ENCODE results near the gene HOXD12.
A peak's percentile ranks its signal among the peaks of the same experiment; 100 is the strongest.

The HOXD12 gene

DNA sequence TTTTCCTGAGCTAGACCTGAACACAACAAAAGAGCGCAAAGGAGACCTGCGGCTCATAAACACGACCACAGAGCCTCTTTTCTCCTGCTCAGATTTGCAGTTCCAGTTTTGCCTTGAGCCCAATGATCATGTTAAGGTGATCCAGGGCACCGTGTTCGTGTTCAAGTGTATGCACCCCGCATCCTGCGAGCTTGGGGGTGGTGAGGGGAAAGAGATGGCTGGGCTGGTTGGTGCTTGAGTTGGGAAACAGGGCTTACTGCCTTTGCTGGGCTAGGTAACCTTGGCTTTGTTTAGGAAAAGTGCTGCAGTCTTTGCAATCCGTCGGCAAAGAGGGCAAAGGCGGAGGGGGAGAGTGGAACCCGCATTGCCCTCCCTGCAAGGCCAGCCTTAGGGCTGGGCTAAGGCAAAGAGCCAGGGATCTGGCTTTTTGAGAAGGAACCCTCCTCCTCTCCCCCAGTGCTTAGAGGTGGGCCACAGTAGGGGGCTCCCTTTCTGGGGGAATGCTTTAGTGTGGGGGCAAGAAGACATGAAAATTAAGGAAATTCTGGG, 18.3 kb downstream of the HOXD12 start:
- no peak overlapping the region for H3K4ac ChIP-seq (ENCODE audit: low read depth, low read length)
- H3K4me2 ChIP-seq (ENCODE audit: low read length): no peak overlapping the region
- no peak for DNase-seq

DNA sequence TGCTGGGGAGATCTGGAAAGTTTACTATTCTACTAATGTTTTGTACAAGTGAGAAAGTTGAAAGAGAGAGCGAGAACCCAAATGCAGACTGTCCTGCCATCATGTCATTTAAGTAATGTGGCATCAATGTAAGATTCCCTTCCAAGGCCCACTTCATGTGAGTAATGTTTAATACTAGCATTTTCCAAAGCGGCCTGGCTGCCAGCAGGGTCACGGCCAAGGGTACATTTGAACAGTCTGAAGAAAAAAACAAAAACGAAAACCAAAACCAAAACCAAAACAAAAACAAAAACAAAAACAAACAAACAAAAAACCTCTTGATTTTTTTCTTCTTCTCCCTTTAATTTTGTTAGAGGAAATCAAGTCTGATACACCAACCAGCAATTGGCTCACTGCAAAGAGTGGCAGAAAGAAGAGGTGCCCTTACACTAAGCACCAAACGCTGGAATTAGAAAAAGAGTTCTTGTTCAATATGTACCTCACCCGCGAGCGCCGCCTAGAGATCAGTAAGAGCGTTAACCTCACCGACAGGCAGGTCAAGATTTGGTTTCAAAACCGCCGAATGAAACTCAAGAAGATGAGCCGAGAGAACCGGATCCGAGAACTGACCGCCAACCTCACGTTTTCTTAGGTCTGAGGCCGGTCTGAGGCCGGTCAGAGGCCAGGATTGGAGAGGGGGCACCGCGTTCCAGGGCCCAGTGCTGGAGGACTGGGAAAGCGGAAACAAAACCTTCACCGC, 19.2 kb downstream of the HOXD12 start:
- Histone ChIP-seq H2AK5ac (ENCODE audit: low read length) (no peak overlapping the region), H3K79me2 (ENCODE audit: control insufficient read depth, insufficient read depth, low read length, poor library complexity) (no peaks in the 10 kb centered on the region), H2BK5ac (ENCODE audit: low read depth, low read length, poor library complexity) (no peak overlapping the region), H2BK120ac (ENCODE audit: insufficient read depth, low read length, poor library complexity) (no peak overlapping the region), H2AFZ (ENCODE audit: insufficient read depth, low read length, poor library complexity) (no peak overlapping the region), H3K27ac (ENCODE audit: low read depth, low read length) (no peak overlapping the region), H3K79me1 (ENCODE audit: low read length) (no peaks in the 10 kb centered on the region), H4K12ac (ENCODE audit: low read depth, low read length) (no peak overlapping the region), H3K4ac (ENCODE audit: low read depth, low read length) (no peak overlapping the region), H3K9ac (ENCODE audit: low read length) (no peak overlapping the region), H3K23ac (ENCODE audit: low read length) (no peak overlapping the region), H3K36me3 (ENCODE audit: control insufficient read depth in 1 of 2, insufficient read depth in 2 of 2, low read length in 2 of 2) (no peaks in the 10 kb centered on the region), H3K14ac (ENCODE audit: low read length) (no peak overlapping the region), H2BK12ac (ENCODE audit: low read length) (no peak overlapping the region), H3K4me1 (ENCODE audit: control insufficient read depth in 1 of 2, insufficient read depth in 2 of 2, low read length in 2 of 2) (peaks cover 5 to 9% of the 10 kb centered on the region in 2 experiments), H3K18ac (ENCODE audit: low read length) (no peak overlapping the region), H4K91ac (ENCODE audit: low read depth, low read length) (no peak overlapping the region), H4K8ac (ENCODE audit: low read depth, low read length) (no peak overlapping the region), H3K9me3 (ENCODE audit: insufficient read depth, low read depth, low read length) (peaks cover 22% of the 10 kb centered on the region), H3K4me2 (ENCODE audit: low read length) (no peak overlapping the region), H3K27me3 (ENCODE audit: insufficient read depth, low read length) (peaks cover 90% of the 10 kb centered on the region), H3K4me3 (ENCODE audit: low read depth, low read length) (no peak overlapping the region)
- WGBS (ENCODE audit: extremely low coverage, insufficient coverage, insufficient read length): 100% methylated on average over 1 of the region's 24 CpGs
- peak in 1 of 2 donors; percentile 43 for DNase-seq

More for the DNA sequence above, 18.3 kb downstream of the HOXD12 start:
- Histone ChIP-seq H3K23ac (ENCODE audit: low read length) (no peak overlapping the region), H2AK5ac (ENCODE audit: low read length) (no peak overlapping the region), H3K14ac (ENCODE audit: low read length) (no peak overlapping the region), H3K27me3 (ENCODE audit: insufficient read depth, low read length) (peaks cover 89% of the 10 kb centered on the region), H3K4me3 (ENCODE audit: low read depth, low read length) (no peak overlapping the region), H4K12ac (ENCODE audit: low read depth, low read length) (no peak overlapping the region), H3K36me3 (ENCODE audit: control insufficient read depth in 1 of 2, insufficient read depth in 2 of 2, low read length in 2 of 2) (no peaks in the 10 kb centered on the region), H3K79me2 (ENCODE audit: control insufficient read depth, insufficient read depth, low read length, poor library complexity) (no peaks in the 10 kb centered on the region), H2BK120ac (ENCODE audit: insufficient read depth, low read length, poor library complexity) (no peak overlapping the region), H2AFZ (ENCODE audit: insufficient read depth, low read length, poor library complexity) (no peak overlapping the region), H3K18ac (ENCODE audit: low read length) (no peak overlapping the region), H3K4me1 (ENCODE audit: control insufficient read depth in 1 of 2, insufficient read depth in 2 of 2, low read length in 2 of 2) (peaks cover 4 to 8% of the 10 kb centered on the region in 2 experiments), H3K9me3 (ENCODE audit: insufficient read depth, low read depth, low read length) (peaks cover 22% of the 10 kb centered on the region), H2BK12ac (ENCODE audit: low read length) (no peak overlapping the region), H4K8ac (ENCODE audit: low read depth, low read length) (no peak overlapping the region), H2BK5ac (ENCODE audit: low read depth, low read length, poor library complexity) (no peak overlapping the region), H3K9ac (ENCODE audit: low read length) (no peak overlapping the region), H3K27ac (ENCODE audit: low read depth, low read length) (no peak overlapping the region), H4K91ac (ENCODE audit: low read depth, low read length) (no peak overlapping the region), H3K79me1 (ENCODE audit: low read length) (no peaks in the 10 kb centered on the region)
- WGBS (ENCODE audit: extremely low coverage, insufficient coverage, insufficient read length): no CpG with 5 or more reads among the region's 11 CpGs

DNA sequence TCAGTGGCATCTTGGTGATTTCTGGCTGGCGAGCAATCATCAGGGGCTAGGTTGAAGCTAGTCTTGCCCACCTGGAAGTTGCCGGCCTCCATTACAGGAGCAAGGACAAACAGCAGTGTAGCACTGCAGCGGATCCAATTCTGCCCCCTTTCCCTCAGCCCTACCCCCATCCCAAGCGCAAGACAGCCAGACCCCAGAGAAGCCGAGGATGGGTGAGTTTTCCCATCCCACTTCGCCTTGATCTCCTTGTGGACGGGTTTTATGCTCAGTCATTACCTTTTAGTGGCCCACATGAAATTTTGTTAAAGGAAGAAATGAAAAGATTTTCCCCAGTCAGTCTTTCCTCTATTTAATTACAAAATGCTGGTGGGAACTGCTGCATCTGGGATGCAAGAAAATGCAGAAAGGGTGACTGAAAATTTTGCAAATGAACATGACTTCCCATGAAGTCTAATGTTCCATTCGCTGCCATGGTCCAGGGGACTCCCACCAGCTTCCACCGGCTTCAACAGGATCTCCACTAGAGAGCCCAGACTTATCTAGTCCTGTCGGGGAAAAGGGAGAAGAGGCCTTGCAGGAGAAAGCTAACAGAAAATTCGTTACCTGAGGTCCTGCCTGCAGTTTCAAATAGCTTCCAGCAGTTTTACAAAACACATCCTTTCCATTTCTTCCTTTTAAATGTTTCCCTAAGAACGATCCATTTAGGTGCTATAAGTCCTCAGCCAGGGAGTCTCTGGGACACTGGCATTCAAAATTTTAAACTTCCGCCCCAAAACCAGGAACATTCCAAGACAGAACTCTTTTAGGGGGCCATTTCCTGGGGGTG, 21.0 kb downstream of the HOXD12 start:
- Histone ChIP-seq H4K91ac (ENCODE audit: low read depth, low read length) (no peak overlapping the region), H2BK120ac (ENCODE audit: insufficient read depth, low read length, poor library complexity) (no peak overlapping the region), H2BK5ac (ENCODE audit: low read depth, low read length, poor library complexity) (no peak overlapping the region), H2AFZ (ENCODE audit: insufficient read depth, low read length, poor library complexity) (no peak overlapping the region), H3K4me2 (ENCODE audit: low read length) (no peak overlapping the region), H3K14ac (ENCODE audit: low read length) (no peak overlapping the region), H4K12ac (ENCODE audit: low read depth, low read length) (no peak overlapping the region), H3K18ac (ENCODE audit: low read length) (no peak overlapping the region), H4K8ac (ENCODE audit: low read depth, low read length) (no peak overlapping the region), H3K27me3 (ENCODE audit: insufficient read depth, low read length) (peaks cover 94% of the 10 kb centered on the region), H3K36me3 (ENCODE audit: control insufficient read depth in 1 of 2, insufficient read depth in 2 of 2, low read length in 2 of 2) (no peaks in the 10 kb centered on the region), H2BK12ac (ENCODE audit: low read length) (no peak overlapping the region), H3K23ac (ENCODE audit: low read length) (no peak overlapping the region), H3K4me3 (ENCODE audit: low read depth, low read length) (no peak overlapping the region), H3K79me2 (ENCODE audit: control insufficient read depth, insufficient read depth, low read length, poor library complexity) (no peaks in the 10 kb centered on the region), H3K9ac (ENCODE audit: low read length) (no peak overlapping the region), H3K9me3 (ENCODE audit: insufficient read depth, low read depth, low read length) (peaks cover 24% of the 10 kb centered on the region), H3K27ac (ENCODE audit: low read depth, low read length) (no peak overlapping the region), H2AK5ac (ENCODE audit: low read length) (no peak overlapping the region), H3K4ac (ENCODE audit: low read depth, low read length) (no peak overlapping the region), H3K79me1 (ENCODE audit: low read length) (no peaks in the 10 kb centered on the region), H3K4me1 (ENCODE audit: control insufficient read depth in 1 of 2, insufficient read depth in 2 of 2, low read length in 2 of 2) (peaks cover 5 to 9% of the 10 kb centered on the region in 2 experiments)
- DNase-seq: no peak
- WGBS (ENCODE audit: extremely low coverage, insufficient coverage, insufficient read length): no CpG with 5 or more reads among the region's 13 CpGs

DNA sequence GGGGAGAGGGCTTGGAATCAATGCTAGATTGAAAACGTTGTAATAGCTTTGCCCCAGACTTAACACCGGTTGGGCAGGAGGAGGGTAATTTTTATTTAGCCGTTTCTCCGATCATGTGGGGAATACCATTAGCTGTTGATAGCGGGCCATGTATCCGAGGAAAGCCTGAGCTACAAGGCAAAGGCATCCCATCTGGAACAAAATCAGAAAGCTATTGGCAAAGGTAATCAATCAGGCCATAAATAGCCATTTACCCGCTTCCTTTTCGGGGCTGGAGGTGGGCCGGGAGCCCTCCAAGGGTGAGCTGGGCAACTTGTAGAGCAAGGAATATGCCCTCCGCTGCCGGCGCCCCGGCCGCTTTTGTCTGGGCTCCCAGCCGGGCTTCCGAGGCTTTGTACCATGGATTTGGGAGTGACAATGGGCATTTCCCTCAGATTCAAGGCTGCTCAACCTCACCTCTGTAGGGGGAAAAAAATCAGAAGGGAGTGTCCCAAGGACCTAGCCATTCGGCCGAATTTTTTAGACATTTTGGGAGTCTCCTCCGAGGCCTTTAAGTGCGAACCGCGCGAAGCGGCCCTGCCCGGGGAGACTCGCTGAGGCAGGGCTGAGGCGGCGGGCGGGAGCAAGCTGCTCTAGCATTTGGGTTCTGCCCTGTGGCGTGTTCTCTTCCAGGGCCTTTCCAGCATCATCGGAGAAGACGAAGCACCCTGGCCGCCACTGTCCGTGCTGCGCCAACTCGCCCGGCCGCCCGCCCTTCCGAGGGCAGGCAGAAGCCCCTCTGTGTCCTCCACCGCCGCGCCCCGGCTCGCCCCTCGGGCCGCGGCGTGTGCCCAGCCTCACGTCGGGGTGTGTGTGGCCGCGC, 21.8 kb downstream of the HOXD12 start:
- H2BK120ac ChIP-seq (ENCODE audit: insufficient read depth, low read length, poor library complexity): no peak overlapping the region
- peaks cover 92% of the 10 kb centered on the region for H3K27me3 ChIP-seq (ENCODE audit: insufficient read depth, low read length)
- no peaks in the 10 kb centered on the region for H3K79me1 ChIP-seq (ENCODE audit: low read length)
- no peak overlapping the region for H4K91ac ChIP-seq (ENCODE audit: low read depth, low read length)
- no peak overlapping the region for H3K23ac ChIP-seq (ENCODE audit: low read length)
- no peak overlapping the region for H3K18ac ChIP-seq (ENCODE audit: low read length)
- no peak overlapping the region for H2AK5ac ChIP-seq (ENCODE audit: low read length)
- H3K4me1 ChIP-seq (ENCODE audit: control insufficient read depth in 1 of 2, insufficient read depth in 2 of 2, low read length in 2 of 2): peaks cover 5 to 9% of the 10 kb centered on the region in 2 experiments
- no peak for DNase-seq
- no peak overlapping the region for H4K12ac ChIP-seq (ENCODE audit: low read depth, low read length)
- no peak overlapping the region for H3K9ac ChIP-seq (ENCODE audit: low read length)
- H2AFZ ChIP-seq (ENCODE audit: insufficient read depth, low read length, poor library complexity): no peak overlapping the region
- no peak overlapping the region for H3K14ac ChIP-seq (ENCODE audit: low read length)
- no peak overlapping the region for H3K4me2 ChIP-seq (ENCODE audit: low read length)
- H4K8ac ChIP-seq (ENCODE audit: low read depth, low read length): no peak overlapping the region
- H3K4ac ChIP-seq (ENCODE audit: low read depth, low read length): no peak overlapping the region
- H2BK5ac ChIP-seq (ENCODE audit: low read depth, low read length, poor library complexity): no peak overlapping the region
- H3K79me2 ChIP-seq (ENCODE audit: control insufficient read depth, insufficient read depth, low read length, poor library complexity): no peaks in the 10 kb centered on the region
- H3K36me3 ChIP-seq (ENCODE audit: control insufficient read depth in 1 of 2, insufficient read depth in 2 of 2, low read length in 2 of 2): no peaks in the 10 kb centered on the region
- WGBS (ENCODE audit: extremely low coverage, insufficient coverage, insufficient read length): no CpG with 5 or more reads among the region's 53 CpGs
- no peak overlapping the region for H2BK12ac ChIP-seq (ENCODE audit: low read length)
- H3K4me3 ChIP-seq (ENCODE audit: low read depth, low read length): no peak overlapping the region
- H3K27ac ChIP-seq (ENCODE audit: low read depth, low read length): no peak overlapping the region
- peaks cover 18% of the 10 kb centered on the region for H3K9me3 ChIP-seq (ENCODE audit: insufficient read depth, low read depth, low read length)
